ENCODE results near the gene UBE2H.
A peak's percentile ranks its signal among the peaks of the same experiment; 100 is the strongest.

The UBE2H gene

DNA sequence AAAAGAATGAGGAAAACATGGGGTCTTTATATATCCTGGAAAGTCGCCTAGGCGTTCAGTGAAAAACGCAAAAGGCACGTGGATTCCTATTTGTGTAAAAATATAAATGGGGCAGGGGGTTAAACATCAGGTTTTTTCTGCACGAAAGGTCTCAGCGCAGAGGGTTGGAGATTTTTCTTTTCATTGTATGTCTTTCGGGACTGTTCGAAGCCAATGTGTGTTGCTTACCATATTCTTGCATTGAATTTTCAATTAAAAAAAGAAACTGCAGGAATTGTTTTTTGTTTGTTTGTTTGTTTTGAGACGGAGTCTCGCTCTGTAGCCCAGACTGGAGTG lies 169.2 kb downstream of the UBE2H start:
- no peak for TF ChIP-seq CTCF (IDR thresholded peaks at IDR 0.05; ENCODE audit: low read depth, low read length, missing control alignments)
- no peak for DNase-seq (ENCODE audit: low read depth)
- no peak overlapping the region for H3K4me3 ChIP-seq (ENCODE audit: low read depth, low read length)

DNA sequence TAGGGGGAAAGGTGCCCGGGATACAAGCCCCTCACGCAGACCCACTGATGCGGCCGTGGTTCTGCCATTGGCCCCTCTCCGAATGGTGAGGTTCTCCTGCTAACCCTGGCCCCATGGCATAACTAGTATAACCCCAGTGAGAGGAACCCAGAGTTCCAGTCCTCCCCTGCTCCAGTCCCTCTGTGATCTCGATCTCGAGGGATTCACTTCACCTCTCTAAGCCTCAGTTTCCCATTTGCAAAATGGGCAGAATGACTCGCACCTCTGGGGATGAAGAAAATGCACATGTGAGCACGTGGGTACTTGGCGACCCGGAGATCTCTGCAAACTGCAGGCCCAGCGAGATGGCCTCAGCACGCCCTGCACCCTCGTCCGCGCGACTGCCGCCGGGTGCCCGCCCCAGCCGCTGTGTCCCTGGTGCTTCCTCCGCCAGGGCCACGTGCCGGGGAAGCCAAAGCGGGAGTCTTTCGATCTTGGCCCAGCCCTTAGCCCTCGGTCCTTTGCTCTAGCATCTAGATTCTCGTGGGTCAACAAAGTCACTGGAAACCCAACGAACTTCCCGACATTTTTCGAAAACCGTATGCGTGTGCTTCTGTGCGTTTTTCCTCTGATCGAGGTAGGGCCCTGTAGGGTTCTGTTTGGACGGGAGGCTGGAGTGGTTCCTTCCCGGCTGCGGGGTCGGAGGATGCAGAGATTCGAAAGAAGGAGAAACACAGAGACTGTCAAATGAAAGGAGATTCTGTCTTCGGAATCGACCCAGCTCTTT lies 169.8 kb downstream of the UBE2H start:
- H3K4me3 ChIP-seq (ENCODE audit: low read depth, low read length) = no peak overlapping the region
- no peak for TF ChIP-seq CTCF (IDR thresholded peaks at IDR 0.05; ENCODE audit: low read depth, low read length, missing control alignments)
- no peak for DNase-seq (ENCODE audit: low read depth)

GRCh38 chr7:129781928-129782817 lies 170.6 kb downstream of the UBE2H start:
- DNase-seq (ENCODE audit: low read depth) = no peak
- TF ChIP-seq CTCF (IDR thresholded peaks at IDR 0.05; ENCODE audit: low read depth, low read length, missing control alignments) = no peak
- no peak overlapping the region for H3K4me3 ChIP-seq (ENCODE audit: low read depth, low read length)

DNA sequence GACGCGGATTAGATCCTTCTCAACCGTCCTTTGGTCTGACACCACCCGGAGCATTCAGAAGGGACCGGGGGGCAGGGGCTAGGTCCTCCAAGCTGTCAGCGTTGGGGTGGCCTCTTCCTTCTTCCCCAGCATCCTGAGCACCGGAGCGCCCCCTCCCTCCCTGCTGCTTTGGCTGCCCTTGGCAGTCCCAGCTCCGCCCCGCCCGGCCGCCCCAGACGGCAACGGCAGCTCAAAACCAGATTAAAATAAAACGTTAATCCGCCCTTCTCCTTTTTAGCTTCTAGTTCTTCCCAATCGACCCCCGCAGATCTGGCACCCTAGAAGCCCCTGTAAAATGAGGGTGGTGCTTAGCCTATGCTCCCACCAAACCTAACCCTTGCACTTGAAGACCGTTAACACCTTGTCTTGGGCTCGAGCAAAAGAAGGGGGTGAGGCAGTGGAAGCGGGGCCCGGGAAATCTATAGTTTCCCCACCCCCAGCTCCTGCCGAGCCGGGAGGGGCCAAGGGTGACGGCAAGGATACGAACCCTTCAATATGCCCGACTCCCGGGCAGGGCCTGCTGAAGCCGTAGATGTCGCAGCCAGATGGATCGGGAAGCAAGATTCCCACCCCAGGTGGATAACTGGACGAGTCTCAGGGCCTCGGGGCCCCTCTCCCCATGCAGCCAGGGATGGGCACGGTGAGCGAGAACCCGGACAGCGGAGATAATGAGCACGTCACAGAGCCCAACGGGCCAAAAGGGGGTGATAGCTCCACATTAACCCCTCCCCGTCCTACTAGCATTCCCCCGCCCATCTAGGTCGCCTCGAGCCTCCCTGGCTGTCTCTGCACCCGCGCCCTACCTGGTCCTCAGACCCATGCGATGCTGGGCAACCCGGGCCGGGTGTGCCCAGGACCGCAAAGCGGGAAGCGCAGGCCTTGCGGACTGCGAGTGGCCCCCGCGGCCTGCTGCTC lies 171.5 kb downstream of the UBE2H start:
- TF ChIP-seq CTCF (IDR thresholded peaks at IDR 0.05; ENCODE audit: low read depth, low read length, missing control alignments) = no peak
- peak overlapping the region; percentile 57; the same call in 1 of the 2 replicates for H3K4me3 ChIP-seq (ENCODE audit: low read depth, low read length)
- no peak for DNase-seq (ENCODE audit: low read depth)
